ENCODE results near the gene MRPL58. TPM values are rescaled to one million over a fixed set of nuclear protein-coding genes. Genes with fewer than 3 reads are reported as not detected.
"Not testable (repeated sequence)": the region's sequence is repeated elsewhere in the genome, so short reads cannot be mapped to it uniquely, and the experiment has no call there.

Gene MRPL58
- total RNA-seq, 2 experiments from 2014 or later = 32.2 to 36.2 TPM

GRCh38 chr17:75010683-75011400, 1.6 kb upstream of the MRPL58 start:
- Mint-ChIP-seq H3K27ac (no peak overlapping the region), H3K4me1 (peaks cover 19% of the 10 kb centered on the region), H3K27me3 (peaks cover 2% of the 10 kb centered on the region), H3K9me3 (no peaks in the 10 kb centered on the region), H3K36me3 (peaks cover 2% of the 10 kb centered on the region), H3K4me3 (peak overlapping the region; percentile 18)
- ATAC-seq (ENCODE audit: low read depth) (no peak), DNase-seq (no peak)
- POLR2A ChIA-PET = interaction anchor here (0.6 to 3.2 kb wide), 8 partner anchors 12 to 400 kb away, joined by 3 to 19 read pairs (median 12); partner anchors contain the start of genes CDR2L and FDXR

- Mint-ChIP-seq H3K27ac (peak overlapping the region; percentile 70), H3K9me3 (no peaks in the 10 kb centered on the region), H3K4me1 (peaks cover 19% of the 10 kb centered on the region), H3K27me3 (peaks cover 2% of the 10 kb centered on the region), H3K4me3 (peak overlapping the region; percentile 95), H3K36me3 (peaks cover 4% of the 10 kb centered on the region)
- ATAC-seq (ENCODE audit: low read depth) (no peak), DNase-seq (no peak)
- POLR2A ChIA-PET = interaction anchor here (0.6 to 3.2 kb wide), 20 partner anchors 13 to 399 kb away, joined by 3 to 25 read pairs (median 8); partner anchors contain the start of genes ATP5PD, CDR2L, FDXR and JPT1
These were observed 922 bp upstream of the MRPL58 start for GRCh38 chr17:75011401-75012095.

- Mint-ChIP-seq H3K27ac (peak overlapping the region; percentile 70), H3K4me3 (peak overlapping the region; percentile 95), H3K27me3 (peaks cover 2% of the 10 kb centered on the region), H3K36me3 (peaks cover 4% of the 10 kb centered on the region), H3K4me1 (peaks cover 19% of the 10 kb centered on the region), H3K9me3 (no peaks in the 10 kb centered on the region)
- DNase-seq = no peak
- POLR2A ChIA-PET = interaction anchor here (0.9 to 3.2 kb wide), 25 partner anchors 12 to 277 kb away, joined by 3 to 25 read pairs (median 7); partner anchors contain the start of genes ARMC7, ATP5PD, CDR2L and FDXR
- no peak for ATAC-seq (ENCODE audit: low read depth)
These were observed 449 bp upstream of the MRPL58 start for GRCh38 chr17:75012096-75012345.

- POLR2A ChIA-PET = interaction anchor here (0.5 to 3.2 kb wide), 33 partner anchors 9 to 726 kb away, joined by 3 to 25 read pairs (median 5); partner anchors contain the start of genes ARMC7, ATP5PD, CDR2L and HID1
- ATAC-seq (ENCODE audit: low read depth) (no peak), DNase-seq (no peak)
- peaks cover 4% of the 10 kb centered on the region for H3K36me3 Mint-ChIP-seq
- no peaks in the 10 kb centered on the region for H3K27me3 Mint-ChIP-seq
- H3K4me3 Mint-ChIP-seq = peak overlapping the region; percentile 95
- no peaks in the 10 kb centered on the region for H3K9me3 Mint-ChIP-seq
- peaks cover 19% of the 10 kb centered on the region for H3K4me1 Mint-ChIP-seq
- H3K27ac Mint-ChIP-seq = peak overlapping the region; percentile 70
These were observed 656 bp downstream of the MRPL58 start for GRCh38 chr17:75013092-75013559.

GRCh38 chr17:75019146-75019545, 6.7 kb downstream of the MRPL58 start:
- H3K4me1 Mint-ChIP-seq = peaks cover 7% of the 10 kb centered on the region
- DNase-seq (no peak), ATAC-seq (ENCODE audit: low read depth) (no peak)
- peaks cover 3% of the 10 kb centered on the region for H3K9me3 Mint-ChIP-seq
- H3K27me3 Mint-ChIP-seq = no peaks in the 10 kb centered on the region
- peaks cover 39% of the 10 kb centered on the region for H3K36me3 Mint-ChIP-seq
- H3K4me3 Mint-ChIP-seq = no peak overlapping the region
- H3K27ac Mint-ChIP-seq = no peak overlapping the region
- POLR2A ChIA-PET = interaction anchor here (1.0 kb wide), 1 partner anchor 16 kb away, joined by 3 read pairs; no protein-coding TSS in a partner anchor

GRCh38 chr17:75019710-75020109, 7.2 kb downstream of the MRPL58 start:
- peaks cover 41% of the 10 kb centered on the region for H3K36me3 Mint-ChIP-seq
- DNase-seq (no peak), ATAC-seq (ENCODE audit: low read depth) (no peak)
- H3K4me3 Mint-ChIP-seq = no peak overlapping the region
- H3K4me1 Mint-ChIP-seq = peaks cover 11% of the 10 kb centered on the region
- no peaks in the 10 kb centered on the region for H3K27me3 Mint-ChIP-seq
- peaks cover 3% of the 10 kb centered on the region for H3K9me3 Mint-ChIP-seq
- POLR2A ChIA-PET = interaction anchor here (1.0 kb wide), 1 partner anchor 15 kb away, joined by 3 read pairs; no protein-coding TSS in a partner anchor
- H3K27ac Mint-ChIP-seq = no peak overlapping the region

- Mint-ChIP-seq H3K4me3 (no peak overlapping the region), H3K27me3 (no peaks in the 10 kb centered on the region), H3K4me1 (peaks cover 15% of the 10 kb centered on the region), H3K9me3 (peaks cover 3% of the 10 kb centered on the region), H3K36me3 (peaks cover 45% of the 10 kb centered on the region), H3K27ac (no peak overlapping the region)
- ATAC-seq (ENCODE audit: low read depth) (no peak), DNase-seq (no peak)
- POLR2A ChIA-PET = no interaction called here
These were observed 8.1 kb downstream of the MRPL58 start for GRCh38 chr17:75020331-75021110.

- peaks cover 6% of the 10 kb centered on the region for H3K27me3 Mint-ChIP-seq
These were observed 12.4 kb downstream of the MRPL58 start for GRCh38 chr17:75024686-75025397.

GRCh38 chr17:75025398-75025734, 12.9 kb downstream of the MRPL58 start:
- peak overlapping the region; percentile 68 for H3K27ac Mint-ChIP-seq
- POLR2A ChIA-PET = interaction anchor here (0.6 to 1.7 kb wide), 3 partner anchors 9 to 312 kb away, joined by 5 to 17 read pairs (median 6); partner anchors contain the start of gene MRPL58
- peak overlapping the region; percentile 40 for H3K4me3 Mint-ChIP-seq
- peaks cover 19% of the 10 kb centered on the region for H3K4me1 Mint-ChIP-seq
- not testable (repeated sequence) for H3K27me3 Mint-ChIP-seq, H3K9me3 Mint-ChIP-seq, DNase-seq
- ATAC-seq (ENCODE audit: low read depth) = peak; percentile 56
- H3K36me3 Mint-ChIP-seq = peaks cover 37% of the 10 kb centered on the region

More at GRCh38 chr17:75024686-75025397, 12.4 kb downstream of the MRPL58 start:
- H3K9me3 Mint-ChIP-seq = peaks cover 3% of the 10 kb centered on the region
- peaks cover 37% of the 10 kb centered on the region for H3K36me3 Mint-ChIP-seq
- H3K4me1 Mint-ChIP-seq = peaks cover 17% of the 10 kb centered on the region
- ATAC-seq (ENCODE audit: low read depth) (peak; percentile 78), DNase-seq (peak; percentile 56)
- peak overlapping the region; percentile 68 for H3K27ac Mint-ChIP-seq
- peak overlapping the region; percentile 40 for H3K4me3 Mint-ChIP-seq
- POLR2A ChIA-PET = interaction anchor here (0.6 to 1.7 kb wide), 5 partner anchors 9 to 313 kb away, joined by 4 to 17 read pairs (median 6); partner anchors contain the start of gene MRPL58

- H3K27ac Mint-ChIP-seq; DNase-seq; H3K27me3 Mint-ChIP-seq; H3K9me3 Mint-ChIP-seq; H3K4me3 Mint-ChIP-seq; POLR2A ChIA-PET; ATAC-seq (ENCODE audit: low read depth): not testable (repeated sequence)
- peaks cover 23% of the 10 kb centered on the region for H3K4me1 Mint-ChIP-seq
- peaks cover 26% of the 10 kb centered on the region for H3K36me3 Mint-ChIP-seq
These were observed 14.2 kb downstream of the MRPL58 start for GRCh38 chr17:75026650-75027049.

GRCh38 chr17:75030161-75030560, 17.7 kb downstream of the MRPL58 start:
- no peak overlapping the region for H3K27ac Mint-ChIP-seq
- ATAC-seq (ENCODE audit: low read depth) (no peak), DNase-seq (no peak)
- no peak overlapping the region for H3K4me3 Mint-ChIP-seq
- H3K4me1 Mint-ChIP-seq = peaks cover 35% of the 10 kb centered on the region
- peaks cover 6% of the 10 kb centered on the region for H3K27me3 Mint-ChIP-seq
- POLR2A ChIA-PET = interaction anchor here (2.0 kb wide), 1 partner anchor 17 kb away, joined by 5 read pairs; no protein-coding TSS in a partner anchor
- peaks cover 4% of the 10 kb centered on the region for H3K9me3 Mint-ChIP-seq
- H3K36me3 Mint-ChIP-seq = peaks cover 2% of the 10 kb centered on the region

GRCh38 chr17:75031972-75032719, 19.7 kb downstream of the MRPL58 start:
- no peak for ATAC-seq (ENCODE audit: low read depth)
- H3K4me3 Mint-ChIP-seq = peak overlapping the region; percentile 88

More at GRCh38 chr17:75031972-75032719, 19.7 kb downstream of the MRPL58 start:
- DNase-seq = peak; percentile 52
- peaks cover 2% of the 10 kb centered on the region for H3K36me3 Mint-ChIP-seq
- peaks cover 2% of the 10 kb centered on the region for H3K27me3 Mint-ChIP-seq
- peaks cover 39% of the 10 kb centered on the region for H3K4me1 Mint-ChIP-seq
- H3K9me3 Mint-ChIP-seq = peaks cover 4% of the 10 kb centered on the region
- peak overlapping the region; percentile 37 for H3K27ac Mint-ChIP-seq
- POLR2A ChIA-PET = interaction anchor here (0.8 to 1.7 kb wide), 3 partner anchors 20 to 79 kb away, joined by 3 to 9 read pairs (median 3); partner anchors contain the start of genes MRPL58 and SLC16A5
